HG03280 (cell line): ENCODE measurements around the gene TPPP.

ENCODE experiments used
- ATAC-seq: cut with Tn5 transposase; IDR thresholded peaks from one replicate; pipeline ENCODE4 v1.9.1; 2021; ENCODE audit warnings: mild to moderate bottlenecking, moderate library complexity; ENCODE audit not compliant: unreplicated experiment

The TPPP gene

GRCh38 chr5:610744-611730 is 82.1 kb downstream of the TPPP start:
- ATAC-seq = no peak

- no peak for ATAC-seq
Measured at GRCh38 chr5:610011-610743, 83.0 kb downstream of the TPPP start.
